B cell (primary cell): ENCODE results near the gene TOMM40L. TPM values are rescaled to one million over a fixed set of nuclear protein-coding genes. Genes with fewer than 3 reads are reported as not detected.

Experiments used
- ATAC-seq: fragments of 200-7000 bp; cut with Tn5 transposase; one replicate; pipeline ENCODE4 v1.10.0; 2021; ENCODE audit warnings: low read depth, mild to moderate bottlenecking, moderate number of reproducible peaks, moderate library complexity
- CTCF ChIA-PET: fragments of 350-600 bp; sonication (Branson Sonifier 250); formaldehyde crosslinking; loops from one replicate; lab custom pipeline; 2021; ENCODE audit warnings: antibody characterized with exemption, inconsistent platforms; lab: Charles Lee
- POLR2A ChIA-PET: fragments of 350-600 bp; sonication (Branson Sonifier 250); formaldehyde crosslinking; loops from one replicate; lab custom pipeline; 2021; ENCODE audit warnings: antibody characterized with exemption; lab: Charles Lee
- DNase-seq: peaks from one replicate; pipeline ENCODE4 v3.0.0; 2013
- H2AFZ ChIP-seq: 2 replicates; pipeline ENCODE4 v1.6.1; 2012; ENCODE audit warnings: mild to moderate bottlenecking, low read depth, low read length; ENCODE audit not compliant: insufficient read depth, poor library complexity, severe bottlenecking
- H3K27ac ChIP-seq, 2 donors: 1 replicate in 1 of 2; 2 replicates in 1 of 2; pipeline ENCODE4 v1.5.1; 2012 to 2013; ENCODE audit warnings: low read length in 2 of 2, mild to moderate bottlenecking in 2 of 2, moderate library complexity in 1 of 2
- H3K27me3 ChIP-seq, 4 experiments: fragments of 200-600 bp in 1 of 4; sonication (generic) in 1 of 4; replicated peaks in 1 of 4; 1 replicate in 2 of 4; 2 replicates in 2 of 4; pipeline versions ENCODE4 v1.6.1 to v1.7.0; 2013 to 2016; ENCODE audit warnings: low read length in 3 of 4, mild to moderate bottlenecking in 2 of 4, mixed read lengths in 1 of 4, moderate library complexity in 1 of 4; ENCODE audit not compliant: insufficient read depth in 4 of 4, control insufficient read depth in 3 of 4; ENCODE audit errors: control extremely low read depth in 1 of 4
- H3K36me3 ChIP-seq, 2 experiments: replicated peaks in 1 of 2; 1 replicate in 1 of 2; 2 replicates in 1 of 2; pipeline versions ENCODE4 v1.6.1 to v1.7.1; 2013; ENCODE audit warnings: low read length in 1 of 2; ENCODE audit not compliant: insufficient read depth in 2 of 2, control insufficient read depth in 1 of 2; ENCODE audit errors: control extremely low read depth in 1 of 2, extremely low read depth in 1 of 2
- H3K4me1 ChIP-seq, 2 donors: fragments of 200-600 bp in 1 of 2; sonication (generic) in 1 of 2; 1 replicate in 1 of 2; 2 replicates in 1 of 2; pipeline versions ENCODE4 v1.5.1 to v1.6.1; 2013 to 2017; ENCODE audit warnings: low read length in 2 of 2; ENCODE audit not compliant: control insufficient read depth in 2 of 2, insufficient read depth in 2 of 2
- H3K4me2 ChIP-seq: replicated peaks from 2 replicates; pipeline ENCODE3; 2012; ENCODE audit warnings: mild to moderate bottlenecking, low read depth, low read length; ENCODE audit not compliant: poor library complexity, severe bottlenecking
- H3K4me3 ChIP-seq, 5 experiments: fragments of 200-600 bp in 1 of 5; sonication (generic) in 1 of 5; 1 replicate in 3 of 5; 2 replicates in 2 of 5; pipeline versions ENCODE4 v1.5.1 to v1.7.0; 2011 to 2016; ENCODE audit warnings: low read length in 4 of 5, mild to moderate bottlenecking in 4 of 5, low read depth in 2 of 5, control low read depth in 1 of 5, moderate library complexity in 1 of 5; ENCODE audit not compliant: insufficient read depth in 1 of 5; ENCODE audit errors: control extremely low read depth in 1 of 5, extremely low read depth in 1 of 5
- H3K79me2 ChIP-seq: fragments of 200-600 bp; sonication (generic); one replicate; pipeline ENCODE4 v1.6.0; 2016; ENCODE audit warnings: low read length; ENCODE audit not compliant: control insufficient read depth, insufficient read depth
- H3K9ac ChIP-seq: fragments of 200-600 bp; sonication (generic); 2 replicates; pipeline ENCODE4 v1.6.1; 2017; ENCODE audit warnings: mild to moderate bottlenecking, low read length, moderate library complexity
- H3K9me3 ChIP-seq, 3 donors: one replicate each; pipeline versions ENCODE4 v1.6.1 to v1.7.1; 2013; ENCODE audit warnings: low read length in 2 of 3; ENCODE audit not compliant: control insufficient read depth in 2 of 3, insufficient read depth in 1 of 3; ENCODE audit errors: control extremely low read depth in 1 of 3
- H4K20me1 ChIP-seq: 2 replicates; pipeline ENCODE4 v1.6.0; 2012; ENCODE audit warnings: mild to moderate bottlenecking, low read length; ENCODE audit not compliant: insufficient read depth, control insufficient read depth, poor library complexity, severe bottlenecking
- H3K27ac Mint-ChIP-seq: one replicate; pipeline ENCODE4 v1.8.0; 2021; ENCODE audit warnings: mixed read lengths
- H3K27me3 Mint-ChIP-seq: one replicate; pipeline ENCODE4 v1.8.0; 2021; ENCODE audit warnings: mixed read lengths
- H3K4me1 Mint-ChIP-seq: one replicate; pipeline ENCODE4 v1.8.0; 2021; ENCODE audit warnings: mixed read lengths
- H3K4me3 Mint-ChIP-seq: one replicate; pipeline ENCODE4 v1.8.0; 2021; ENCODE audit warnings: mixed read lengths
- H3K9me3 Mint-ChIP-seq: one replicate; pipeline ENCODE4 v1.8.0; 2022; ENCODE audit warnings: mixed read lengths; ENCODE audit not compliant: insufficient read depth
- EZH2 ChIP-seq: IDR thresholded peaks from 2 replicates; pipeline ENCODE4 v1.6.1; 2012; ENCODE audit warnings: borderline replicate concordance, low read depth, mild to moderate bottlenecking, moderate library complexity, low read length; ENCODE audit not compliant: insufficient read depth, poor library complexity, severe bottlenecking
- WGBS: methylation state at CpG from one replicate; pipeline ENCODE4 v1.1.5; 2013; ENCODE audit warnings: missing lambda C conversion rate; ENCODE audit not compliant: insufficient coverage; 5-methylcytosine and 5-hydroxymethylcytosine counted together
- intact Hi-C: fragments of 100-400 bp; cut with micrococcal nuclease; formaldehyde crosslinking; loops from one replicate; pipeline ENCODE4 v1.10.0; 2022
- polyA plus RNA-seq: library from polyadenylated mRNA; depleted of rRNA; stranded (reverse); fragments of >200 nt; gene quantifications from 2 replicates; pipeline ENCODE4 v1.2.3, GENCODE V29; 2012
- total RNA-seq, 2 donors: library from RNA; stranded (reverse); fragments of 120-200 nt in 1 of 2; gene quantifications; 1 replicate in 1 of 2; 2 replicates in 1 of 2; pipeline versions ENCODE4 v1.2.3 to v1.2.4, GENCODE V29; 2013 to 2022
- TF ChIP-seq, protein P1 (sequence below): fragments of 200-600 bp; IDR thresholded peaks from one replicate; pipeline ENCODE4 v1.8.0; 2022; ENCODE audit warnings: antibody characterized with exemption, mild to moderate bottlenecking

Gene TOMM40L
- total and polyA plus RNA-seq, 2 donors (not counting 1 experiment from before 2014, with no cell fraction given) = 6.5 to 9.2 TPM

GRCh38 chr1:161266836-161267235 is 41.0 kb downstream of the TOMM40L start:
- Histone ChIP-seq H3K27ac (no peak overlapping the region), H3K9ac (no peak overlapping the region), H4K20me1 (no peaks in the 10 kb centered on the region), H2AFZ (no peak overlapping the region), H3K4me1 (peaks cover 4% of the 10 kb centered on the region in 2 donors), H3K4me2 (no peak overlapping the region), H3K9me3 (no peaks in the 10 kb centered on the region), H3K4me3 (no peak overlapping the region), H3K27me3 (peaks cover 0 to 8% (median 3%) of the 10 kb centered on the region in 4 experiments), H3K36me3 (no peaks in the 10 kb centered on the region), H3K79me2 (no peaks in the 10 kb centered on the region)
- WGBS = 92% methylated on average over 1 of the region's 2 CpGs
- CTCF ChIA-PET = no interaction called here
- Mint-ChIP-seq H3K4me1 (peaks cover 10% of the 10 kb centered on the region), H3K27ac (no peak overlapping the region), H3K4me3 (no peak overlapping the region), H3K27me3 (peaks cover 15% of the 10 kb centered on the region), H3K9me3 (no peaks in the 10 kb centered on the region)
- ATAC-seq (no peak), DNase-seq (no peak)
- intact Hi-C loops = no loop called here
- no peak for TF ChIP-seq EZH2
- TF ChIP-seq, protein P1, sequence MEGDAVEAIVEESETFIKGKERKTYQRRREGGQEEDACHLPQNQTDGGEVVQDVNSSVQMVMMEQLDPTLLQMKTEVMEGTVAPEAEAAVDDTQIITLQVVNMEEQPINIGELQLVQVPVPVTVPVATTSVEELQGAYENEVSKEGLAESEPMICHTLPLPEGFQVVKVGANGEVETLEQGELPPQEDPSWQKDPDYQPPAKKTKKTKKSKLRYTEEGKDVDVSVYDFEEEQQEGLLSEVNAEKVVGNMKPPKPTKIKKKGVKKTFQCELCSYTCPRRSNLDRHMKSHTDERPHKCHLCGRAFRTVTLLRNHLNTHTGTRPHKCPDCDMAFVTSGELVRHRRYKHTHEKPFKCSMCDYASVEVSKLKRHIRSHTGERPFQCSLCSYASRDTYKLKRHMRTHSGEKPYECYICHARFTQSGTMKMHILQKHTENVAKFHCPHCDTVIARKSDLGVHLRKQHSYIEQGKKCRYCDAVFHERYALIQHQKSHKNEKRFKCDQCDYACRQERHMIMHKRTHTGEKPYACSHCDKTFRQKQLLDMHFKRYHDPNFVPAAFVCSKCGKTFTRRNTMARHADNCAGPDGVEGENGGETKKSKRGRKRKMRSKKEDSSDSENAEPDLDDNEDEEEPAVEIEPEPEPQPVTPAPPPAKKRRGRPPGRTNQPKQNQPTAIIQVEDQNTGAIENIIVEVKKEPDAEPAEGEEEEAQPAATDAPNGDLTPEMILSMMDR = no peak
- POLR2A ChIA-PET = no interaction called here

DNA sequence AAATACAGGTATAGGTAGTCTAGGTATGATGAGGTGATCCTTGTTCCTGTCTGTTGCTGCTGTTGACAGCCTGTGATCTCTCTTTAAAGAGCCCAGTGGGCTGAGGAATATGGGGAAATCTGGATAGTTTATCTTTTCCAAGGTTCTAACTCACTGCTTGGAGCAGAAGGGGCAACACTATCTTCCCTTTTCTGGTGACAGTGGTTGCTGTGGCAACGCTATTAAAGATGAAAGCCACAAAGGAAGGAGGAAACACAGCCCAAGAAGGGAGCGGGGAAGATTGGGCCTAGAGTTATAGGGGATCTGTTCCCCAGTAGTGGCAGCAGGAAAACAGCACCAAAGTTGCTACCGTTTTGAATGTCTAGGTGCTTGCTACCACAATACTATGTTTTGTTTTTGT is 41.5 kb downstream of the TOMM40L start:
- H3K4me1 Mint-ChIP-seq = peaks cover 10% of the 10 kb centered on the region
- no peak overlapping the region for H3K27ac ChIP-seq

More for the DNA sequence above, 41.5 kb downstream of the TOMM40L start:
- Histone ChIP-seq H3K79me2 (no peaks in the 10 kb centered on the region), H3K9me3 (no peaks in the 10 kb centered on the region), H3K9ac (no peak overlapping the region), H3K36me3 (no peaks in the 10 kb centered on the region), H4K20me1 (no peaks in the 10 kb centered on the region), H3K27me3 (peaks cover 0 to 8% (median 3%) of the 10 kb centered on the region in 4 experiments), H3K4me1 (peaks cover 4% of the 10 kb centered on the region in 2 donors), H3K4me2 (no peak overlapping the region), H3K4me3 (no peak overlapping the region), H2AFZ (no peak overlapping the region)
- no peak for TF ChIP-seq EZH2
- TF ChIP-seq, protein P1 = no peak
- intact Hi-C loops = no loop called here
- DNase-seq (no peak), ATAC-seq (no peak)
- Mint-ChIP-seq H3K4me3 (no peak overlapping the region), H3K9me3 (no peaks in the 10 kb centered on the region), H3K27ac (no peak overlapping the region), H3K27me3 (peaks cover 15% of the 10 kb centered on the region)
- WGBS = 10% methylated on average over 3 of the region's 3 CpGs
- ChIA-PET CTCF (no interaction called here), POLR2A (no interaction called here)
